Suppressor macrophage treated with lipopolysaccharide for 4 hours (primary cell): ENCODE data around the gene TMEM259.

Experiments
- DNase-seq: peaks from one replicate; pipeline ENCODE4 v3.0.0-alpha.2; 2020

Gene TMEM259

GRCh38 chr19:1055028-1055425 lies 34.1 kb upstream of the TMEM259 start:
- DNase-seq, result no peak

- no peak for DNase-seq
These were observed 33.4 kb upstream of the TMEM259 start for GRCh38 chr19:1054102-1055027.

- DNase-seq, result no peak
These were observed 32.5 kb upstream of the TMEM259 start for GRCh38 chr19:1053176-1054101.

GRCh38 chr19:1052349-1052975 lies 31.5 kb upstream of the TMEM259 start:
- DNase-seq, result no peak

GRCh38 chr19:1051791-1052190 lies 30.9 kb upstream of the TMEM259 start:
- no peak for DNase-seq

- DNase-seq, result no peak
These were observed 30.3 kb upstream of the TMEM259 start for GRCh38 chr19:1050989-1051788.

GRCh38 chr19:1049800-1050199 lies 28.9 kb upstream of the TMEM259 start:
- no peak for DNase-seq

- no peak for DNase-seq
These were observed 28.2 kb upstream of the TMEM259 start for GRCh38 chr19:1049106-1049505.

GRCh38 chr19:1047696-1048147 lies 26.8 kb upstream of the TMEM259 start:
- DNase-seq, result no peak

GRCh38 chr19:1046836-1047695 lies 26.1 kb upstream of the TMEM259 start:
- no peak for DNase-seq

GRCh38 chr19:1046117-1046626 lies 25.2 kb upstream of the TMEM259 start:
- DNase-seq, result no peak

- DNase-seq, result peak; percentile 46
These were observed 24.3 kb upstream of the TMEM259 start for GRCh38 chr19:1045247-1045603.

GRCh38 chr19:1042689-1043511 lies 22.0 kb upstream of the TMEM259 start:
- DNase-seq, result no peak

GRCh38 chr19:1041835-1042685 lies 21.1 kb upstream of the TMEM259 start:
- DNase-seq, result no peak

GRCh38 chr19:1041272-1041834 lies 20.4 kb upstream of the TMEM259 start:
- DNase-seq, result no peak

- peak; percentile 91 for DNase-seq
These were observed 19.8 kb upstream of the TMEM259 start for GRCh38 chr19:1040476-1041271.

GRCh38 chr19:1039646-1040475 lies 18.9 kb upstream of the TMEM259 start, which contains the start of gene ABCA7:
TSS of gene ABCA7 (plus strand) at chr19:1040107. CDS start at chr19:1041362, 1,255 bp downstream.
- peak; percentile 98 for DNase-seq
